ENCODE data around the gene ZFAND3. TPM values are rescaled to one million over a fixed set of nuclear protein-coding genes. Genes with fewer than 3 reads are reported as not detected.
A peak's percentile ranks its signal among the peaks of the same experiment; 100 is the strongest.

The ZFAND3 gene
- polyA plus RNA-seq, 10 donors: 72.6 to 114 (median 89.2) TPM

DNA sequence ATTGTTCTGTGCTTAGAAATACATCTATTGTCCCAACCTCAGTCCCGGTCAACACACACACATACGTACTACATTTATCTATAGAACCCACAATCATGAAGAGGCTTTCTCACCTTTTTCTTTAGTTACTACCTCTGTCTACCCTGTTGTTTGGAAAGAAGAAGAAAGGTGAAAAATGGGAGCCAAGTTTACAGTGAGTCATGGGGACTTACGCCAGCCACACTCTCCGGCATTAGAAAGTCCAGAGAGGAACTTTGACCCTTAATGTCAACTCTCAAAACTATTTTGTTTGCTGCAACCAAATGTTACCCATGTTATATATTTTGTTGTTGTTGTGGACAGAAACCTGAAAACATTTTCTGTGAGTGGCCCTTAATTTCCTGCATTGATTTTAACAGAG lies 259.1 kb downstream of the ZFAND3 start:
- no peak for DNase-seq

DNA sequence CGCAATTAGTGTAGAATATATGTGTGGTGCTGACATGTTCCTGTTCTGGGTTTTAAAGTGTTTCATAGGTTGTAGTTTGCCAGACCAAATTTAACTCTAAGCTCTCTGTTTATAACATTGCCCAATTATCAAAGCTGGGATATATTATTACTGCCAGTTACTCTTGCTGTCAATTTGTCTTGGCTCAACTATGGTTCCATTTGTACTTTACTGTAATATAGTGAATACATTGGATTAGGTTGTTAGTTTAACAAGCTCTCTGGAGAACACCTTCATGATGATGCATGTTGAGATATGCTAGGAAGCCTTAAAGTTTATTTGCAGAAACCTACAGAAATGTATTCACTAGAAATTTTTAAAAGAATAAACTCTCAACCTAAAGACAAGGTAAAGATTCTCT lies 259.6 kb downstream of the ZFAND3 start:
- DNase-seq: no peak

DNA sequence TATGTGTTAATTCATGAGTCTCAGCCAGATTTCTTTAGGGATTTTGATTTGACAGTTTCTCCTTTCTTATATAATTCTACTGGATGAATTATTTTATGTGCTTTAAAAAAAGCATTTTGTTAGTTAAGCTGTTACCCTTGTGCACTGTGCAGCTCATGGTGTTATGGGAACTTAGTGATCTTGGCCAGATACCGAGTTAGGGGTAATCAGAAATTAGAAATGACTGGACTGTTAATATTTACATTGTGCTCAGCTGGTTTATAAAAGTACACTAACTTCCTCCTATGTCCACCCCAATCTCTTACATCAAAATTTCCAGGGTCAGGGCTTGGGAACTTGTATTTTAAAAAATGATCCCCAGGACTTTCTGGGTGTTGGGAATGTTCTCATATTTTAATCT lies 260.0 kb downstream of the ZFAND3 start:
- no peak for DNase-seq

DNA sequence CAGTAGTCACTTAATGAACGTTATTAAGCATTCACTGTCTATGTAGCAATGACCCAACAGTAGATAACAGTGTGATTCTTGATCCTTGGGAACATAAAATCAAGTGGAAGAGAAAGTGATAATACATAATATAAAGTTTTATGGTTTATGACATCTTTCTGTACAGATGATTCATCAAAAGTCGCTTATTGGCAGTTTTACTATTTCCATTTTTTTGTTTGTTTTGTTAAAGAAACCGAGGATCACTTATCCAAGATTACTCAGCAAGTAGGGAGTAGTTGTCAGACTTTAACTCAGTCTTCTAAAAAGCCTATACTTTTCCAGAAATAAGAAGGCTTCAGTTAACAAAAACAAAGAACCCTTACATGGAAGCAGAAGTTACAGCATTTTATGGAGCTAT lies 260.8 kb downstream of the ZFAND3 start:
- DNase-seq: no peak

DNA sequence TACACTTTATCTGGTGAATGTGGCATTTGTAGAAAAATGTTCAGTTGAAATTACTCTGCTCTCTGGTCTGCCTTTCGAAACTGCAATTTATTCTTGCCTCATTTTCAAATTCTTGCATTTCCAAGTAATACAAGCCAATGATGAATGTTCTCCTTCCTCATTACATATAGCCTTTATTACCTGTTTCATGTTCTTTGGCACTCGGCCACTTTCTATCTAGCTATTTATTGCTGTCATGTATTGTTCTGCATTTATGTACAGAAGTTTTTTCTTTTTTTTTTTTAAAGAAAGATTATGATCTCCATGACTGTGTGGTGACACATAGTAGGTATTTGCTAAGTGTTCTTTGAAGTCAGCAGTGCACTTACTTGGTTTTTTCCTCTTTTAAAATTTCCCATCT lies 261.4 kb downstream of the ZFAND3 start:
- no peak for DNase-seq

DNA sequence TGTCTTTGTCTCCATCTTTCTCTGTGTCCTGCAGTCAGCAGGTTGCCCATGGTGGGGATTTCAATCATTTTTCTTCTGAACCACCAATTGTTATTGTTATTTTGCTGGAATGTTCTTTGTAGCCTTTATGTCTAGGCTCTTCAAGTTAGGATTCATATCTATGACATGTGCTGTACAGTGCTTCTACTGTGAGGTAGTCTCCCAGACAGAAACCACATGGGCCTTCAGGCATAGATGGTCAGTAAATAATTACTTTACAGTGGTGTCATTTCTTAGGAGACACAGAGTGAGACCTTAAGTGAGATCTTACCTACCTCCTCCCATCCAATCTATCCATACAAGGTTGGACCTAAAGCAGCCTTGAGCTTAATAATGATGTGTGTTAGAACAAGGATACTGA lies 265.5 kb downstream of the ZFAND3 start:
- no peak for DNase-seq

DNA sequence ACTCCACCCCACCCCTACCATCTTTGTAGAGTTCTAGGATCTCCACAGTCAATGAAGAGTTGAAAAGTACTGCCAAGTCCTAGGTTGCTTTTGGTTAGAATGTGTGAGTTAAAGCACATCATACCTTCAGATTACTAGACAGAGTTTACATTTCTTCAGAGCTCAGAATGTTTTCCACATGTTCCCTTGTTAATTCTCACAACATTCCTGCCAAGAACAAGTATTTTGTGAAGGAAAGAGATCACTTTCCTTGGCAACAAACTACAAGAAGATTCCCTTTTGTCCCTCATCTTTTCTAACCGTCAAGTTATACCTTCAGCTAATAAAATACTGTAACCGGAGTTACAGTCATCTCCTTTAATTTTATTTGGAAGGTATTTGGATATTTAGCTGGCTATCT lies 266.8 kb downstream of the ZFAND3 start:
- peak in 2 of 3 donors; percentile 11 to 39 for DNase-seq

DNA sequence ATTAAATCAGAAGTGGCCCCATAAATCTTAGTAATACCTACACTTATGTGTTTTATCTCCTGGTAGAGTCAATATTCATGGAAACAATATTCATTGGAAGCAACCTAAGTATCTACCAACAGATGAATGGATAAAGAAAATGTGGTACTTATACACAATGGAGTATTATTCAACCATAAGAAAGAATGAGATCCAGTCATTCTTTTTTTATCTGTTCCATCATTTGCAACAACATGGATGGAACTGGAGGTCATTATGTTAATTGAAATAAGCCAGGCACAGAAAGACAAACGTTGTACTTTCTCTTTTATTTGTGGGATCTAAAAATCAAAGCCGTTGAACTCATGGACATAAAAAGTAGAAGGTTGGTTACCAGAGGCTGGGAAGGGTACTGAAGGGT lies 268.5 kb downstream of the ZFAND3 start:
- no peak for DNase-seq

DNA sequence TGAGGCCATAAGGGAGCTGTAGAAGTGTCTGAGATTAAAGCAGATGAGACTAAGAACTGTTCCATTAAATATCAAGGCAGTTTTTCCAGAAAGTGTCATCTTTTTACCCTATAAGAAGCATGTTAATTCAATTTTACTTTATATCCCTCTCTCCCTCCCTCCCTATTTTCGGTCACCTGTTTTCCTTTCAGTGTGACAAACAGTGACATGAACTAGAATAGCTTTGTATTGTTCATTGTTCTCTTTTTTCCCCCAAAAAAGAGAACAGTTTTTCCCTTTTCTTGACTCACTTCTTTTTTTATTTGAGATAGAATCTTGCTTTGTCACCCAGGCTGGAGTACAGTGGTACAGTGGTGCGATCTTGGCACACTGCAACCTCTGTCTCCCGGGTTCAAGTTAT lies 269.3 kb downstream of the ZFAND3 start:
- no peak for DNase-seq

DNA sequence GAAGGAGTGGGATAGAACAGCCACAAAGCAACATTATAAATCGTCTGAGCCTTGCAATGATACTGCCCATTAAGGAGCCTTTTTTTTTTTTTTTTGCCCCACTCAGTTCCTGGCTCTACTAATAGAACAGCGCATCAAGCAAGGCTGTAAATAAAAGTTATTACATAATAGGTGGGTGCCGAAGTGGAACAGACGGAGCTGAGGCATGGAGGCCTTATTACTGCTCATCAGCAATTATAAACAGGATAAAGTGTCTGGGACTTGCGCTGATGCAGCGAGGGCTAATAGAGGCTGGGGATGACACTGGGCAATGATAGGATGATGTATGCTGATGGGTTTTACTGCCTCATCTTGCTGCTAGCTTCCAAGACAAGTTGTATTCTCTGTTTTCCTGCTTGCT lies 272.1 kb downstream of the ZFAND3 start:
- DNase-seq: no peak

DNA sequence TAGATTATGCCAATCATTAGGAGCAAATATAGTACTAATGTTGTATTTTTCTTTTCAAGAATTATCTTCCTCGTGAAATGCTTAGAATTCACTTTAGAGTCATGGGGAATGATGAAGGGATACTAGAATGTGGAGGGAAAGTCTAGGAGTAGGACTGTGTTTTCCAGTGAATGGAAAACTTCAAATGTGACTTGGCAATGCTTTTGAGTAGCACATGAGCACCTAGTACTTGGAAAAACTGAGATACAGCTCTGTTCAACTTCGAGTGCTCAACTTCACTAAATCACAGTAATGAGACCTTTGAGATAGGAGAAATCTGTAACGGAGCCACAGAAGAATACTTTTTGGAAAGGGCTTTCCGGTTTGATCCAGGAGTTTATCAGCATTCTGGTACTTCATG lies 272.9 kb downstream of the ZFAND3 start:
- DNase-seq: peak; percentile 21 to 49 (median 33)

DNA sequence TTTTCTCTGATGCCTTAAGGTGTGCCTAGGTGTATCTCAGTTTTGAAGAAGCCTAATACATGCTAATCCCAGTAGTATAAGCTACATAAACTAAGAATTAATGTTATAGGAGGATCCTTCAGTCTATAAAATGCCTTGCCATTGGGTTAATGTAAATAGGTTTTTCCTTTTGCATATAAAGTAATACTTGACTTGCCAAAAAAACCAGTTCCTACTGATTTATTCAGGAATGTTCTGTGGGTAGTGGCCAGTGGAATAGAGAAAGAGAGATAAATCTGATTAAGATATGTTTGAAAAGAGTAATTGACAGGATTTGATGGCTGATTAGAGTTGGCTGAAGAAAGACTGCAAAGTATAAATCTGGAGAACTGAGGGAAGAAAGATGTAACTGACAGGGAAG lies 273.4 kb downstream of the ZFAND3 start:
- DNase-seq: no peak

DNA sequence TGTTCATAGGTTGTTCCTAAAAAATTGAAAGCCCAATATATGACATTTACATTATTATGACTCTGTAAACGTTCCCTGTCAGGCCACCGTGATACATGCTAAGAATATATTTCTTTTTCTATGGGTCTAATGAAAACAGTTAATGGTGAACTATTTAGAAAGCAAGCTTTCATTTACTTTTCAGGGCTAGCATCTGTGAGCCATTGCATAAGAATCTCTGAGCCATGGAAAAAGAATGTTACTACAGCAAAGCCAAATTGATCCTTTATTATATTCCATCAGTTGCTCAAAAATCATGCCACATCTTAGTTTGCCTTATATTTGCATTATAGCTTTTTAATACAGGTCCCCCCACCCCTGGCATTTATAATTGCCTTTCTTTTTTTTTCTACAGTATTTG lies 275.5 kb downstream of the ZFAND3 start:
- peak in 1 of 3 donors; percentile 29 for DNase-seq

DNA sequence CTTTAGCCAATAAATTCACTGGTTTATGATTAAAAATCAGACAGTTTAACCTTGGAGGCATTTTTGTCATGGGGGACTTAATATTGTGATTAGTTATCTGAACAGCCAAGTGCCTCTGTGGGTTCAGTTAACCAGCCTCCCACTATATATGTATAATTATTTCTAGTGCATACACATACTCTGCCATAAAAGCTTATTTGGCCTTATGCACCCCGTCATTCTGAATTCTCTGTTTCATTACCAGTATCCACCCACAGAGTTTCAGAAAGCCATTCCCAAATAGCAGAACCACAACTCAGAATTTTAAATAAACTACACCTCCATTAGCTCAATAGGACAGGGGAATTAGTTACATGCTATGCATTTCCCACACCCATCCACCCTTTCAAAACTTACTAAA lies 279.7 kb downstream of the ZFAND3 start:
- no peak for DNase-seq

DNA sequence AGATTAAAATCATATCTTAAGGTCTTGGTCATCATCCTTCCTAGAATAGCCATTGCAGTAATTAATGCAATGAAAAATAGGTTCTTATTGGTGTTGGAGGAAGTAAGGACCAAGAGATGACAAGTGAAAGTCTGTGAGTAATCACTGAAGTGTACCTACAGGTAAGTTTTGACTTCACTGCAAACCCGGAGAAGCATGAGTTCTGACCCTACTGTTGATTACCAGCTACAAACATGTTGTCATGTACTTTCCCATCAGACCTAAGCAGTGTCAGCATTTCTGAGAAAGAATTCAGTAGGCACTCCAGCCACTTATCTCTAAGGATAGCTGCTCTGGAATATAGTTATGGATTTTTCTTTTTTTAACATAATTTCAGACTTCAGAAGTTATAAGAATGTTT lies 280.9 kb downstream of the ZFAND3 start:
- DNase-seq: no peak

DNA sequence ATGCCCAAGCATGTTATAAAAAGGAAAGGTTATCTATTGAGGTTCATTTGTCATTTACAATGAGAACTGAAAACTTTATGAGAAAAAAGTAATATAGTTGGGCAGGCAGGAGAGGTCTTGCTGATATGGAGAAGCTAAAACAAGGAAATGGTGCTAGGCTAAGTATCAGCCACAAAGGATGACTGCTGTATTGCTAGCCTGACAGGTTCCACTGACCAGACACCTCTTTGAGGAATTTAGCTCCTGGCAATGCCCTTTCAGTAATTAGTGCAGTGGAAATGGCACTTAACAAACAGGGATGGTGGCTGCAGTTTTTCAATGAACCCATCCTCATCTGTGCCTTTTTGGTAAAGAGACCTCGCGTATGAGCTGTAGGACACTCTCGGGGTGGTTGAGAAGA lies 284.4 kb downstream of the ZFAND3 start:
- no peak for DNase-seq

DNA sequence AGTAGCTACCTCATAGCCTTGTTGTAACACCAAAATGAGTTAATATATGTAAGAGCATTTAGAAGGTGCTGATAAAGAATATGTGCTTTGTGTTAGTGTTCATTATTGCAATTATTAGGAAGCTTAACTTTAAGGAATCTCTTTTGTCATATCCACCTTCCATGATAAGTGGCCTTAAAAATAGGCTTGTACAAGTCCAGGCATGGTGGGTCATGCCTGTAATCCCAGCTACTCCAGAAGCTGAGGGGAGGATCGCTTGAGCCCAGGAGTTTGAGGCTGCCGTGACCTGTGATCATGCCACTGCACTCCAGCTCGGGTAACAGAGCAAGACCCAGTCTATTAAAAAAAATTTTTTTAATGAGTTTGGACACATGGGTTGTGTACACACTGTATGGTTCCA lies 285.5 kb downstream of the ZFAND3 start:
- DNase-seq: no peak

DNA sequence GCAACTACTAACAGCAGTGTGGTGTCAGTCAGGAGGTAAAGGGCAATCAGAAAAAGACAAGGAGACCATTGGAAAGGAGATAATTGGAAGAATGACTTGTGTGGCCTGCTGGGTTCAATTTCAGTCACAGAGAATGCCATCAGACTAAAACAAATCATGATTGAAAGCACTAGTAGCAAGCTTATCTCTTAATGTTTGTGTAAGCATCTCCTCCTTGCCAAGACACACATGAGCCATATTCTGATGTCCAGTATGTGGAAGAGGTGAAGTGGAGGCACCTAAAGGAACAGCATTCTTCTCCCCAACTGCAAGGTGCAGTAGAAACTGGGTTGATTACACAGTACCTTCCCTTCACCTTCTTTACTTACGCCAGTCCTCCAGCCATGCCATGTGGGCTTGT lies 287.5 kb downstream of the ZFAND3 start:
- no peak for DNase-seq

DNA sequence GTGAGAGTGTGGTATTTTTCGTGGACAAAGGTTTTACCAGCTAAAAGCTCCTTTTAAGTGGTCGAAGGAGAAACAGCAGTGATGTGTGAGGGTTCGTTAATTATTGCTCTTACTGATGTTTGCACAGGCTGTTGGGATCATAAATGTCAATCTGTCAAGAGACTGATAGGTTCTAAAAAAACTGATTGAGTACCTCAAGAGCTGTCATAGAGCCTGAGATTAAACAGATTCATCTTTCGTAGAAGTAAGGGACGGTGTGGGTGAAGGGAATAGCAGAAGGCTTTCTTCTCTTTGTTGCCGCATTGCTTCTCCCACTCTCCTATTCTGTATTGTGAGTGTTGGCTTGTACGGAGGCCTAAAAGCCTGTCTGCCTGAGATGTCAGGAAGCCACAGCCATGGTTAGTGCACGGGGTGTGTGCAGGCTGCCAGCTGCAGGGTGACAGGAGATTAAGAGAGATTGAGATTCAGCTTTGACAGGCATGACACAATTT lies 291.0 kb downstream of the ZFAND3 start:
- DNase-seq: no peak

DNA sequence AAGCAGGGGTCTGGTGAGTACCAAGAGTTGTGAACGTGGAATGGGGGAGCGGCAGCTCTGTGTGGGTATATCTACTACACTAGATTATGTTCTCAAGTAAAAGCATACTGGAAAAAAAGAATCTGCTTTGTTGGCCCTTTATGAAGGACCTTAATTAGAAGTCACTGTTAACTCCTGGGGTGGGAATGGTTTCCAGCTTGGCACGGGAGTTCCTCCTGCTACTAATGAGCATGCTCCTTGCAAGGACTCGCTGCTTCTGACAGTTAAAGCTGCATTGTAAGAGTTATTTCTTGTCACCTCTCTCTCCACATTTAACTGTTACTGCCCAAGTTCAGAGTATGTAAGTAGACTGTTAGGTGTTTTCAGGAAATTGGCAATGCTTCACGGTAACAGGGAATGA lies 292.7 kb downstream of the ZFAND3 start:
- no peak for DNase-seq

DNA sequence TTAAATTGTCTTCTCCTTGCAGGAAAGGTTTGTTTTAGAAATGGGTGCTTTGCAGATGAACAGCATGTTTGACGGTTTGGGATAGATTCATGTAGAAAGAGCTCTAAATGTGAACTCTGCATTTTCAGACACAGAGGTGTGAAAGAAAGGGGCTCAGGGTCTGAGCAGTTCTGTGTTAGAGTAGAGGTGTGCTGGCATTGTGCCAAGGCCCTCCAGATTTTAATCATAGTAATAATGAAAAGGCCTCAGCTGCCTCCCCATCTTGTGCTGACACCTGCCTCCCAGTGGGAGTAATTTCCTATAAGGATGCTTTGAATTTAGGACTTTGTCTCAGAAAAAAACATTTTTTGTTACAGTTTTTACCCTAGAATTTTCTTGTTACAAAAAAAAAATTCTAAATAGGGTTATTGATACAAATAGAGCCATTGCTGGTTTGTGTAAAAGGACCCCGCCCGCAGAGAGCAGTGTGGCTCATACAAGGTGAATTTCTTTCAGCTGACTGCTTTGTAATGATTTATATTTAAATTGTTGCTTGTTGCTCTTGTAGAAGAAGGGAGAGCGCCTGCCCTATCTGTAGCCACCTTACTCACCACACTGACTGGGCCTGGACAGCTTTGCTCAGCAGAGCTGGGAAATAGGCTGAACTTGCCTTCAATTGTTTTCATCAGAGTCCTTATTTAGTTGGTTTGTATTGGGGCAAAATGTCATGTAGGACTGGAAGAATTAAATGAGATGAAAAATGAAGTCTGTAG lies 294.5 kb downstream of the ZFAND3 start:
- no peak for DNase-seq

DNA sequence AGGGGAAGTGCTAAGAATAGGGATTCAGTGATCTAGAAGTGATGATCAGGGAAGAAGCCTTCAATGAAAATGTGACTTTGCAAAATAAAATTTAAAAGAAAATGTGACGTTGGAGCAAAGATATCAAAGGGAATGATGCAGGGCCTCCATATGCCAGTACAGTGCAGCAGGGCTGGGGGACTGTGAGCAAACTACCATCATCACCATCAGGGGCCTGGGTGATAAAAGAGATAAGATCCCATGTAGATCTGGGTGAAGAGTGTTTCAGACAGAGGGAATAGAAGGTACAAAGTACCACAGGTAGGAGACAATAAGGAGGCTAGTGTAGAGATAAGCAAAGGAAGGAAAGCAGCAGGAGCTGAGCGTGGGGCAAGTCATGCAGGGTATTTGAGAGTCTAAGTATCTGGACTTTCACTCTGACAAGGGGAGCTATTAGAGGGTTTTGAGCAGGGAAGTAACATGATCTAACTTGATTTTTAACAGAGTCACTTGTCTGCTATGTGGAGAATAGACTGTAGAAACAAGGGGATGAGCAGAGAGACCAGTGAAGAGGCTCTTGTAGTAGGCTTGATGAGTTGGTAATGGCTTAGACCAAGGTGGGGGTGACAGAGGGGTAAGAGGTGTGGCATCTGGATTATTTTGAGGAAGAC lies 295.6 kb downstream of the ZFAND3 start:
- DNase-seq: no peak

DNA sequence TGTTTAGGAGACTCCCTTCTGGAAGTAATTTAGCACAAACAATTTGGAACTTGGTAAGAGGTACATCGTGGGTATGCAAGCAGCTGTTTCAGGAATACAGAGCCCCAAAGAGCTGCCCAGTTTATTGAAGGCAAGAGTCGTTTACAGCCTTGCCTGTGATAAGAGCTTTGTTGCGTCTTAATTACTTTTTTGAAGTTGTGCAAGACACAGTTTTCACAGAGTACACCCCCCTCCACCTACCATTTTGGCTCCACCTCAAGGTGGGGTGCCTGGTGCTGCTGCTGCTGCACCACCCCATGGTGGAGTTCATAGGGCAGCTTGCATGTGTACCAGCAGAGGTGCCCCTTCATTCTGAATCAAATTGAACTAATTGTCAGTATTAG lies 296.1 kb downstream of the ZFAND3 start:
- no peak for DNase-seq

DNA sequence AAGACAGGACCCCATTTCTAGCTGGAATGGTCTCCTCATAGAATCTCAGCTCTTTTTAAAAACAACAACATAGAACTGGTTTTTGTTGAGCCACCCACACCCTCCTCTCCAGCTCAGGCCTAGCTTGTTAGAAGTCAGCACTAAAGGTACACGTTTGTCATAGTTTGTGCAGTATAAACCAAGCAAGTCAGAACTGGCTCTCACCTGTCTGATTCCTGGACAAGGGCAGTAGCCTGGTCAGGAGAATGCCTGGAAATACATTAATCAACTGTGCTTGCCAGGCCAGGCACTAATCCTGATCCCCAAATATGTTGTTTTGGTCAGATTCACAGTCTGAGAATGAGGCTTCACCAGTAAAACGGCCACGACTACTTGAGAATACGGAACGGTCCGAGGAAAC lies 296.7 kb downstream of the ZFAND3 start:
- DNase-seq: no peak
